Epithelial cell of prostate (primary cell): ENCODE data around the gene TSSK2.
"Not testable (repeated sequence)": the region's sequence is repeated elsewhere in the genome, so short reads cannot be mapped to it uniquely, and the experiment has no call there.

Experiments
- DNase-seq: peaks from one replicate; pipeline ENCODE4 v3.0.0-alpha.2; 2011; ENCODE audit warnings: low read depth, low spot score
- H3K27ac ChIP-seq: fragments of 450-650 bp; 2 replicates; pipeline ENCODE4 v1.5.1; 2017; ENCODE audit warnings: mild to moderate bottlenecking

Gene TSSK2

GRCh38 chr22:19158649-19159048 is 27.5 kb downstream of the TSSK2 start:
- not testable (repeated sequence) for DNase-seq, H3K27ac ChIP-seq

GRCh38 chr22:19164425-19164824 is 33.3 kb downstream of the TSSK2 start:
- H3K27ac ChIP-seq: no peak overlapping the region
- no peak for DNase-seq

DNA sequence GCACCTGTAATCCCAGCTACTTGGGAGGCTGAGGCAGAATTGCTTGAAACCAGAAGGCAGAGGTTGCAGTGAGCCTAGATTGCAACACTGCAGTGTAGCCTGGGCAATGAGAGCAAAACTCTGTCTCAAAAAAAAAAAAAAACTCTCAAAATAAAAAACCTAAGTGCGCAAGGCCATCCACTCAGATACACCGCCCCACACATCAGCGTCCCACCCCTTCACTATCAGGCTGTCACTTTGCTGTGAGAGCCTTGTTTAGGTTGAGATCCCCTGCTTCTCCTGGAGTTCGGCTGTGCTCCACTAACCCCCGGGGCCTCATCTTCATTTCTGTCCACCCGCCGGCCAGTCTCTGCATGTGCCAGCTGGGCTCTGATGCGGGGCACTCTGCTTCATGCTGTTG is 35.3 kb downstream of the TSSK2 start:
- no peak for DNase-seq
- no peak overlapping the region for H3K27ac ChIP-seq

DNA sequence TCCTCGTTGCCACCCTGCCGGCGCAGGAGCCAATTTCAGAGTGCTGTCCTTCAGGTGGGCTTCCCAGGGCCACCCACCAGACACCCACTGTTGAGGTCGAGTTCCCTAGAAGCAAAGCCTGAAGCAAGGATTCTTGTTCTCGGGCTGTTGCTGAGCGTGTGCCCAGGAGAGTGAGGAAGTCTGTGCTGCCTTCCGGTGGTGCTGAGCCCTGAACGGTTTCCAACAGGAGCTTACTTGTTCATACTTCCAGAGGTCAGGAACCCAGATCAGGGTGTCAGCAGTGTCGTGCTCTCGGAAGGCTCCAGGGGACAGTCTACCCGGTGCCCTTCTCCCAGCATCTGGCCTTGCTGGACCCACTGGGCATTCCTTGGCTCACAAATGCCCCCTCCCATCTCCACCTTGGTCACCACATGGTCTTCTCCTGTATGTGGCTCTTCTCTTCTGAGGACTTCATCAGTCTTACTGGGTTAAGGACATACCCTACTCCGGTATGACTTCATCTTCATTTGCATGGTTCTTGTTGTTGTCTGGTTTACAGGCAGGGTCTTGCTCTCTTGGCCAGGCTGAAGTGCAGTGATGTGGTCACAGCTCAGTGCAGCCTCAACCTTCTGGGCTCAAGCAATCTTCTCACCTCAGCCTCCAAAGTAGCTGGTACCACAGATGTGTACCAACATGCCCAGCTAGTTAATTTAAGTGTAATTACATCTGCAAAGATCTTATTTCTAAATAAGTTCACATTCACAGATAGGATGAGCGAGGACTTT is 36.2 kb downstream of the TSSK2 start:
- no peak overlapping the region for H3K27ac ChIP-seq
- no peak for DNase-seq

DNA sequence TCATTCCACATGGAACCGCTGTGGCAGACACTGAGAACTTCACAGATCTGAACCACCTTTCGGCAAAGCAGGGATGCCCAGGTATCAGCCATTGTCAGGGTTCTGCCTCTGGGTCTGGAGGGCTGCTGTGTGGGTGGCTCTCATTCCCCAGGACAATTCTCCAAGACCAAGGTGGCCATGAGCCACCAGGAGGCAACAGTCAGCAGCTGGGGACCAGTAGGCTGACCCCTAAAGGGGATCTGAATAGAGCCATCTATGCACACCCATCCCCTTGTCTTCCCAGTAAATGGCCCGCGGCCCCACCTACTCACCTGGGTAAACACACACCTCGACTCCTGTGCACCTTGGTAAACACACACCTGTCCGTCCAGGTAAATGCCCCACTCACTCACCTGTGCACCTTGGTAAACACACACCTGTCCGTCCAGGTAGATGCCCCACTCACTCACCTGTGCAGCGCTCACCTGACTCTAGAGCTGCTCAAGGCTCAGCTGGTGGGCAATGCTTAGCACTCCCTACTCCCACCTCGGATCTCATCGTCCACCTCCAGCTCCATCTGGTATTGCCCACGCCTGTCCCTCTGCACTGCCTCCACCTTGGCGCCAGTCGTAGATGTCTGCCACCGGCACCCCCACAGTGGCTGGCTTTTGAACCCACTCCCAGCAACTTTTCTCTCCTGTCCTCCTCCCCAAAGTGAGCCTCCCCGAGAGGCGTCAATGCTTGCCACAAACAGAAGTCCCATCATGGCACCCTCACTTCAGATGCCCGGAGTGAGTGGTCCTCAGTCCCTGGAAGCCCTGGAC is 37.2 kb downstream of the TSSK2 start:
- no peak for DNase-seq
- no peak overlapping the region for H3K27ac ChIP-seq

DNA sequence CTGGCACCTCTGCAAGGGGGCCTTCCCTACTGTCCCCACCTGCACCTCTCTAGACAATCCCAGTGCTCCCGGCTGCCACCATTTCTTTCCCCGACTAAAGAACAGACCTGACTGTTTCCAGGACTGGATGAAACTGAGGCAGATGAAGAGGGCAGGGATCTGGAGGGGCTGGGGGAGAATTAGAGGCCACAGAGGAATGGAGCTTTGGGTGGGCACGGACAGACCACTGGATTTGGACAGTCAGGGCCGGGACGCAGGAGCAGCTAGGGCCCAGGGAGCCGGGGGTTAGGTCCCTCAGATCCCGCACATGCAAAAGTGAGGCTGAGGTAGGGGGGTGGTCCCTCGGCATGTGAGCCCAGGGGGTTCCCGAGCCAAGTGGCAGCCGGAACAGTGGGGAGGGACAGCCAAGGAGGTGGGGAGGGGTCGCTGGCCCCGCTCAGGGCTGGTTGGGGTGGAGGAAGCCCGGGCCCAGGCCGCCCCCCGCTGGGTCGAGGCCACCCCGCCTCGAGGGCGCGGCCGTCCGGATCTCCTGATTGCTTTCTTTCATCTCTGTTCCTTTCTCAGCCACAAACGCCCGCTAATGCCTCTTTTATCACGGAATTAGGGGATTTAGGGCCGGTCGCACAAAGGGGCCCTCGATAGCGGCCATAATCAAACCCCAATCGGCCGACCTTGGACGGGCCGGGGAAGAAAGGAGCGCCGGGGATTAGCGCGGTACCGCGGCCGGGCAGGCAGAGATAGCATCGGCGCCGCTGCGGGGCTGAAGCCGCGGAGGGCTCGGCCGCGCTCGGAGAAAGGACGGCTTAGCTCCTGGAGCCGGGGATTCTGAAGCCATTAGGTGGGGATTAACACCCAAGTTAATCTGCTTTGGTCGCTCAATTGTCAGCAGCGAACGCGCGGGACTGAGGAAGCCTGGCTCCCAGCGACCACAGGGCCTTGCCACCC is 38.2 kb downstream of the TSSK2 start:
- no peak overlapping the region for H3K27ac ChIP-seq
- DNase-seq: no peak

- H3K27ac ChIP-seq: no peak overlapping the region
- no peak for DNase-seq
Measured at GRCh38 chr22:19169947-19170318, 38.8 kb downstream of the TSSK2 start.

- DNase-seq: no peak
- H3K27ac ChIP-seq: peak overlapping the region; percentile 68
Measured at GRCh38 chr22:19172213-19173046, 41.3 kb downstream of the TSSK2 start.

- H3K27ac ChIP-seq: peak overlapping the region; percentile 59
- DNase-seq: no peak
Measured at GRCh38 chr22:19173047-19174035, 42.2 kb downstream of the TSSK2 start.

- H3K27ac ChIP-seq: peak overlapping the region; percentile 59
- no peak for DNase-seq
Measured at GRCh38 chr22:19174106-19175025, 43.3 kb downstream of the TSSK2 start.

DNA sequence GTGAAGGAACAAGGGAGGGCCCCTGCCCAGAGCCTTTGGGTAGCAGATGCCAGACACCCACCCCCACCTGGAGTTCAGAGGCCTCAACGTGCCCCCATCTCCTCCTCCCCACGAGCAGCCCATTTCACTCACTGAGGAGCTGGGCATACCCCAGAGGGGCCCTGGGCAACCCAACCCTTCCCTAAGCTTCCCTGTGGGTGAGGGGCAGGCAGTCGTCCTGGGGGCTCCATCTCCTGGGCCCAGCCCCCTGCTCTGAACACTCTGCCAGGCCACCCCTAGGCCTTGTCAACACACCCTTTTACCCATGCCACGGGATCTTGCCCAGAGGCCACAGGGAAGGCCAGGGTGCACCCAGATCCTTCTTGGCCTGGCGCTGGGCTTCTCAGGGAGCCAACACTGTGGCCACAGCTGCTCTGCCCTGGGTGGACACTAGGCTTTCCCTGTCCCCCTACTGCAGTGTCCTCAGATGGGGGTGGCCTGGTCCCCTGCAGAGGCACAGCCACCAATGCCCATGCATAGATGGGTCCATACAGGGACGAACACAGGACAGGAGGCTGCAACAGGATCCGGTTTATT is 44.0 kb downstream of the TSSK2 start:
- DNase-seq: no peak
- peak overlapping the region; percentile 59 for H3K27ac ChIP-seq

DNA sequence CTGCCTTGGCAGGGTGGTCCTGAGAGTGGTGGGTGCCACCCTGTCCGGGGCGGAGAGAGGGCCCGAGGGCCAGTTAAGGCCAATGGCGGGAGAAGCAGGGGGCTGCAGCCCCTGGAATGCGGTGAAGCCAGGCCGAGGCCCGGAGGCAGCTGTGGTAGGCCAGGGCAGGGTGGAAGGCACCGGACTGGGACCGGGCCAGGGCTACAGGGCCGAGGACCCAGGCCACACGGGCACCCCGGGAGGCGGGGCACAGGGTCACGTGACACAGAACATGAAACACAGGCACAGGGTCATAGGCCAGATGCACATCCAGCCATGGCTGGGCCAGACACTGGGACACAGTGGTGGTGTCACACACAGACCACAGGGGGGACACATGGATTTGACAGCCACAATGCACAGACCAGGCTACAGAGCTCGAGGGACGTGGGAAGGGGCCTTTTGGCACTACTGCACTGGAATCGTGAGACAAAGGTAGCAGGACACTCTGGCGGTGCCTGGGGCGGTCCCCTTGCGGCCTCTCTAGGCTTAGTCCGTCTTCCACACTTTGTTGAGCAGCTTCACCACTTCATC is 44.6 kb downstream of the TSSK2 start:
- peak overlapping the region; percentile 59 for H3K27ac ChIP-seq
- DNase-seq: no peak

DNA sequence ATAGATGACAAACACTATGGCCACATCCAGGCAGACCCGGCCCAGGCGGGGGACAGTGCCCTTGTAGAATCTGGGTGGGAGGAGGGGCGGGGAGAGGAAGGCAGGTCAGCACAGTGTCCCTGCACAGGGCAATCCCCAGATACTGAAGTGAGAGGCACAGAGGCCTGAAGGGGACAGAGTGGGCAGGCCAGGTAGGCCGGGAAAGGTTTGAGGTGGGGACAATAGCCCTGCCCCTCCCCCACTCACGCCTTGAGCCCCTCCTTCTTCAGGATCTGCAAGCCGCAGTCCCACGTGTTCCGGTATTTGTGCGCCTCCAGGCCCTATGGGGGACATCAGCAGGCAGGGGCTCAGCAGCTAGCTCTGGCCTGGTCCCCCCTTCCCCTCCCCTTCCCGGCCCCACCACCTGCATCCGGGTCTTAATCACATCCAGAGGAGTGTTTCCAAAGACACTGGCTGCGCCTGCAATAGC is 45.1 kb downstream of the TSSK2 start:
- H3K27ac ChIP-seq: no peak overlapping the region

GRCh38 chr22:19176732-19177131 is 45.6 kb downstream of the TSSK2 start:
- DNase-seq: no peak
- no peak overlapping the region for H3K27ac ChIP-seq

More for the DNA sequence above, 45.1 kb downstream of the TSSK2 start:
- no peak for DNase-seq

DNA sequence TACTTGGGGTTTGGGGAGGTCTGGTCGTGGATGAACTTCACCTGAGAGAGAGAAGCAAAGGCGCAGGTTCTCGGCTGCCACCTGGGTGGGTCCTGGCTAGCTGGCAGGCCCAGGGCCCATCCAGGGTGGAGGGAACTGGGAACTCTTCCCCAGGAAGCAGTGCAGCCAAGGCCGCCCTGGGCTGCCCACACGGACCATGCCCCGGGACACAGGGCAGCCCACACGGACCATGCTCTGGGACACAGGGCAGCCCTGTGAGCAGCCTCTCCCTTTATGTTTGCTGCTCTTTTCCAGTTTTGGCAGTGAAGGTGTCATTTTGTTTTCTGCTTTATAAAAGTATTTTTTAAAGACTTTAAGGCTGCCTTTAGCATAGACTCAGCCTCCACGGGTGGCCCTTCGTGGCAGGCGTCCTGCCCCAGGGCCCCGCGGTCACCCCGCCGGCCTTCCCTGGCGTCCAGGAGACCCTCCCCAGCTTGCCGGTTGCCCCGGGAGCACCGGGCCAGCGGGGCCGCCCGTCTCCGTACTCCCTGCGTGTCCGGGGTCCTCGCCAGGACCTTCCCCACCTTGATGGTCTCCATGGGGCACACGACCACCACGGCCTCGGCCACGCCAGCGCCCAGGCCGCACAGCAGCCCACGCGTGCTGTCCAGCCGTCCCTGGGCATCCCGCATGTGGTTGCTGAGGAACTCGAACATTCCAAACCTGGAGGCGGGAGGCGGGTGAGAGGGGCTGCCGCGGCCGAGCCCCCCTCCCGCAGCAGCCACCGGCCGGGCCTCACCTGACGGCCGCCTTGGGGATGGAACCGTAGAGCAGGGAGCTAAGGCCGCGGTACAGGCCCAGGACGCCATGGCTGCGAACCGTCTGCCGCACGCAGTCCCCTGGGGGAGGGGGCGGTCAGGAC is 46.3 kb downstream of the TSSK2 start:
- H3K27ac ChIP-seq: peak overlapping the region; percentile 79
- no peak for DNase-seq
